GM12872 (cell line): ENCODE measurements around the gene SPAG6.

Experiments
- CTCF ChIP-seq: IDR thresholded peaks from 3 replicates; pipeline ENCODE4 v1.5.1; 2011; ENCODE audit warnings: low read depth, mild to moderate bottlenecking, low read length, moderate library complexity; ENCODE audit not compliant: insufficient read depth

Gene SPAG6

DNA sequence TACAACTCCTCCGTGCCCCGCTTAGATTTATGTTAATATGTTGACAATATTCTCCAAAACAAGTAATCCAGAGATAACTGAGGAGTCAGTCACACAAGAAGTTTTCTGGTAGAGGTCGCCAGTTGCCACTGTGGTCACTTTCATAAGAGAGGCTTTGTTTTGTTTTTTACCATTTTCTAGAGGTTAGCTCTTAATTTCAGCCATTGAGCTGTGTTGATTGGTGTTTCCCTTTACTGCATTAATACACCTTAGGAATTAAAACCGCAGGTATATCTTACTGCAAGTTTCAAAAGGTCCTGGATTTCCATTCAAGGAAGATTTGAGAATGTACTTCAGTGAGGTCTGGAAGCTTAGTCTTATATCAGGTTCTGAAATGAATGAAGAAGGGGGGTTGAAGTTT, 20.9 kb upstream of the SPAG6 start:
- TF ChIP-seq CTCF: no peak

DNA sequence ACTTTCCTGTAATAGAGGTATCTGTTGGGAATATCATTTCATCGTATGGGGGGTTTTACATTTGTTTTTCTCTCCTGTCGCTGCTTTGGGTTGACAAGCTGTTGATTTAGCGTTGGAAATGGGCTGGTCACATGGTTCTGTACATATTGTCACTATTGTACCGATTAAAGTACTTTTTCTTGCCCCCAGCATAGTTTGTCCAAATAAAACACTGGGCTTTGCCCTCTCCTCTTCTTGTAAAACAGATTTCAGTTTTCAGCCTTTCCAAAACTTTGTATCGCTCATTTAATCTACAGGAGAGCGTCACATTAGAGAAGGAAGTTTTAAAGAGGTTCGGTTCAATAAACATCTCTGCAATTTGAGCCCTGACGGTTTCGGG, 20.4 kb upstream of the SPAG6 start:
- TF ChIP-seq CTCF: no peak

- no peak for TF ChIP-seq CTCF
Measured at GRCh38 chr10:22325272-22326144, 19.8 kb upstream of the SPAG6 start.

DNA sequence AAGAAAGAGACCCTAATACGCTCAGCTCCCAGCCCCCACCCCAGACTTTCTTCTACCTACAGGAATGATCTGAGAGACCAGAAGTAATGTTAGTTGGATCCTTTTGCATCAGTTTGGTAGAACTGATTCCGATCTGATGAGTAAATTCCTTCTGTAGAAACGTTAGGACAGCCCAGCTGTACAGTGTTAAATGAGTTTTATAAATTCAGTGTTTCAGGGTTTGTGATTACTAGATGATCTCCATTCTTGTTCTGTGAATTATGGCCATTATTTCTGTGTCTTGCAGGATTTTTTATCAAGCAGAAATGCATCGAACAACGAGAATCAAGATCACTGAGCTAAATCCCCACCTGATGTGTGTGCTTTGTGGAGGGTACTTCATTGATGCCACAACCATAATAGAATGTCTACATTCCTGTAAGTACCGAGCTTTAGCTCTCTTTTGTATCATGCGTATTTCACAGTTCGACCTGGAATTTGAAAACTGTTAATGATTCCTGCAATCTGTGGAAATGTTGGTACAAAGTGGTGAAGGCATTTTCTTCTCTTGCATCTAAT, 19.1 kb upstream of the SPAG6 start:
- no peak for TF ChIP-seq CTCF

DNA sequence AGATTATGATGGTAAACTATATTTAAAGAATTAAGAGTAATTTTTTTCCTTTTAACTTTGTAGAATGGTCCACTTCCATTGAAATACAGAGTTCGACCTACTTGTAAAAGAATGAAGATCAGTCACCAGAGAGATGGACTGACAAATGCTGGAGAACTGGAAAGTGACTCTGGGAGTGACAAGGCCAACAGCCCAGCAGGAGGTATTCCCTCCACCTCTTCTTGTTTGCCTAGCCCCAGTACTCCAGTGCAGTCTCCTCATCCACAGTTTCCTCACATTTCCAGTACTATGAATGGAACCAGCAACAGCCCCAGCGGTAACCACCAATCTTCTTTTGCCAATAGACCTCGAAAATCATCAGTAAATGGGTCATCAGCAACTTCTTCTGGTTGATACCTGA, 16.1 kb upstream of the SPAG6 start:
- TF ChIP-seq CTCF: no peak

DNA sequence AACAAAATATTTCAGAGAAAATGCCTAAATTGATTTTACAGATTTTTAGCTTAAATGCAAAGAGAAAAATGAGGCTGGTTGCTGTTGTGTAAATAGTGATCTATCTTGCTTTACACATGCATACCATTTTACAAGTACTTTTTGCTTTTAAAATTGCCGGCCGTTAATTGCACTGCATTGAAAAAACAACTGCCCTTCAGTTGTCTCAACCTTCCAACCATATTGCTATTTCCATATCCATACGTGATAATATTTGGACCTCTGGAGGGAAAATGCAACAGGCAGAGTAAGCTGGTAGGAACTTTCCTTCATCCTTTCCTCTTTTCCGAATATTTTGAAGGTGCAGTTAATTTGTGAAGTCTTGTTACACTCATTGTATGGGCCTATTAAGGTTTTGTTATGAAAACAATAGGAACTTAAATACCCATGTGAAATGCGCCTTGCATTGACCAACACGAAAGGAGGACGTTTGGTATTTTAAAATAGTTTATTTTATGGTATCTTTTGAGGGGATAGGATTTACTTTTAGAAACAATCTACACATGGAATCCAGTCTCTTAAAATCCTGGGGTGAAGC, 13.1 kb upstream of the SPAG6 start:
- TF ChIP-seq CTCF: no peak

- TF ChIP-seq CTCF: no peak
Measured at GRCh38 chr10:22333167-22333974, 11.9 kb upstream of the SPAG6 start.
